HG02642 (cell line): ENCODE measurements around the gene C4B.
"Not testable (repeated sequence)": the region's sequence is repeated elsewhere in the genome, so short reads cannot be mapped to it uniquely, and the experiment has no call there.

Source experiments
- ATAC-seq: cut with Tn5 transposase; IDR thresholded peaks from one replicate; pipeline ENCODE4 v1.9.1; 2021; ENCODE audit warnings: mild to moderate bottlenecking; ENCODE audit not compliant: unreplicated experiment, poor library complexity

C4B gene

DNA sequence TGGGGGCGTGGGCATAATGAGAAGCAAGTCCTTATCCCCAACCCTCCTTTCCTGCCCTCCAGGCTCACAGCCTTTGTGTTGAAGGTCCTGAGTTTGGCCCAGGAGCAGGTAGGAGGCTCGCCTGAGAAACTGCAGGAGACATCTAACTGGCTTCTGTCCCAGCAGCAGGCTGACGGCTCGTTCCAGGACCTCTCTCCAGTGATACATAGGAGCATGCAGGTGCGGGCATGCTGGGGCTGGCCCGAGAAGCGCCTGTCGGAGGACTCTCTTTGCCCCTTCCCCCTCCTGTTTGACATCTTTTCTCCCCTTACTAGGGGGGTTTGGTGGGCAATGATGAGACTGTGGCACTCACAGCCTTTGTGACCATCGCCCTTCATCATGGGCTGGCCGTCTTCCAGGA, 14.0 kb downstream of the C4B start:
- ATAC-seq = not testable (repeated sequence)

DNA sequence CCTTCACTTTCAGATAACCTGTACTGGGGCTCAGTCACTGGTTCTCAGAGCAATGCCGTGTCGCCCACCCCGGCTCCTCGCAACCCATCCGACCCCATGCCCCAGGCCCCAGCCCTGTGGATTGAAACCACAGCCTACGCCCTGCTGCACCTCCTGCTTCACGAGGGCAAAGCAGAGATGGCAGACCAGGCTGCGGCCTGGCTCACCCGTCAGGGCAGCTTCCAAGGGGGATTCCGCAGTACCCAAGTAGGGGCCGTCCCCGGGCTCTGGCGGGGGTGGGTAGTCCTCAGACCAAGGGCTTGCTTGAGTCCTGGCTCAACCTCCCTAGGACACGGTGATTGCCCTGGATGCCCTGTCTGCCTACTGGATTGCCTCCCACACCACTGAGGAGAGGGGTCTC, 15.0 kb downstream of the C4B start:
- ATAC-seq = not testable (repeated sequence)

DNA sequence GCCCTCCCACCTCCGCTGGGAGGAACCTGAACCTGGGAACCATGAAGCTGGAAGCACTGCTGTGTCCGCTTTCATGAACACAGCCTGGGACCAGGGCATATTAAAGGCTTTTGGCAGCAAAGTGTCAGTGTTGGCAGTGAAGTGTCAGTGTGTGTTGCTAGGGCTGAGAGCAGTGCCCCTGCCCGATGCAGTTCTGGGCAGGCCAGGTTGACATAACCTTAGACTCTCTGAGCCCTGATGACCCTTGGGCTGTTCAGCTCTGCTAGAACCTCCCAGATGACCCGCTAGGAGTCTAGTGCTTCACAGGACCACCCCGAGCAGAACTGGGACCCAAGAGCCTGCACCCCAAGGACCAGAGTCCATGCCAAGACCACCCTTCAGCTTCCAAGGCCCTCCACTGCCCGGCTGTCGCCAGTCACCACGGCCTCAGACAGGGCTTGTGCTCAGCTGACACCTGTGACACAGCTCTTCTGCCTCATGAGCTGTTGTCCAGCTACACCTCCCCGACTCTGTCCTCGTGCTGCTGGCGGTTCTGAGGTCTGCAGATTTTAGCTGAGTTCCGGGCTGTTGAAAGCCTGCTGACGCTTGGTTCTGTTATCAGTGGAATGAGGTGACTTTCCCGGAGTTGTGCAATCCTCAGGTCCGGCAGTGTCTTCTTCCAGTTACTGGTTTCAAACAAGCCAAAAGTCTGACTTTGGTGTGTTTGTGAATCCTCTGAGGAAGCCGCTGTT, 20.9 kb downstream of the C4B start:
- ATAC-seq = not testable (repeated sequence)

DNA sequence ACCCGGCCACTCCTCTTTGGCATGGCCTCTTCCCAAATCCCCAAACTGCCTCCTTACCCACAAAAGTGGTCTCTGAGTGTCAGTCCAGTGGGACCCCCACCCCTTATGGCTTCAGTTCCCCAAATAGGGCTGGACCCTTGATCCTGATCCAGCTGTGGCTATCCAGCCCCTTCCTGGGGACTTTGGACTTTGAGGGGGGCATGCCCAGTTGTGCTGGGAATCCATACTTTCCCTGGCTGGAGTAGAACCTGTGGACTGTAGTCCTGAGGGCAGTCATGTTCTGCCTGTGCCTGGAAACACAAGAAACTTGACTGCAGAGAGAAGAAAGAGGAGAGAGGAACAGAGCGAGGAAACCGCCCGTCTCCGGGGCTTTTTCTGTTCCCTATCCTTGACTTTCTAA, 22.5 kb downstream of the C4B start:
- ATAC-seq = not testable (repeated sequence)

DNA sequence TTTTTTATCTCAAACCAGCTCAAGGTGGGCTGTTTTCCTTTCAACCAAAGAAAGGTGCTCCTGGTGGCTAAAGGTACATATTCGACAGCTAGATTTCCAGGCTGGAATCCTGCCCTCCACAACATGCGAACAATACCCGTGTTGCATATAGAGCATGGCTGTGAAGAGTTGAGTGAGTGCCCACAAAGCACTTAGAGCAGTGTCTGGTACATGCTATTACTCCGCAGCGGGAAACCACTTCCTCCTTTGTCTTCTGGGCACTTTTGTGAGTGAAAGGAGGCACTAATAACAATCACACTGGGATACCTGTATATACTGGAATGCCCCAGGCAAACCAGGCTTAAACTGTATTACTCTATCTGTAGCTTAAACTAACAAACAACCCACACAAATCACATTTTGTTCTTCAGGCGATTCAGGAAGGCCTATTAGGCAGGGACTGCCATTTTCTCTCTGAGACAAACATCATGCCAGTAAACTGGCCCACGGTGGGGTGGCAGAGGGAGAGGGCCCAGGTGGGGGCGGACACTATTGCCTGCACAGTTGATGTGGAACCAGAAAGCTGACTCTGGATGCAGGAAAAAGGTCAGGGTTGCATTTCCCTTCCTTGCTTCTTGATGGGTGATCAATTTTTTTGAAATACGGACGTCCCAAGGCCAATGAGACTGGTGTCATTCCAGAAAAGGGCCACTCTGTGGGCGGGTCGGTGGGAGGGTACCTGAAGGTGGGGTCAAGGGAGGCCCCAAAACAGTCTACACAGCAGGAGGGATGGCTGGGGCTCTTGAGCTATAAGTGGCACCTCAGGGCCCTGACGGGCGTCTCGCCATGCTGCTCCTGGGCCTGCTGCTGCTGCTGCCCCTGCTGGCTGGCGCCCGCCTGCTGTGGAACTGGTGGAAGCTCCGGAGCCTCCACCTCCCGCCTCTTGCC, 23.3 kb downstream of the C4B start, which contains the start of gene CYP21A2:
CYP21A2 (plus strand) TSS at position 818 of the 927 bp plus-strand sequence; CDS start at position 826, 8 bp downstream.
- ATAC-seq = not testable (repeated sequence)

DNA sequence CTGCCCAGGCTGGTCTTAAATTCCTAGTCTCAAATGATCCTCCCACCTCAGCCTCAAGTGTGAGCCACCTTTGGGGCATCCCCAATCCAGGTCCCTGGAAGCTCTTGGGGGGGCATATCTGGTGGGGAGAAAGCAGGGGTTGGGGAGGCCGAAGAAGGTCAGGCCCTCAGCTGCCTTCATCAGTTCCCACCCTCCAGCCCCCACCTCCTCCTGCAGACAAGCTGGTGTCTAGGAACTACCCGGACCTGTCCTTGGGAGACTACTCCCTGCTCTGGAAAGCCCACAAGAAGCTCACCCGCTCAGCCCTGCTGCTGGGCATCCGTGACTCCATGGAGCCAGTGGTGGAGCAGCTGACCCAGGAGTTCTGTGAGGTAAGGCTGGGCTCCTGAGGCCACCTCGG, 24.3 kb downstream of the C4B start:
- not testable (repeated sequence) for ATAC-seq

DNA sequence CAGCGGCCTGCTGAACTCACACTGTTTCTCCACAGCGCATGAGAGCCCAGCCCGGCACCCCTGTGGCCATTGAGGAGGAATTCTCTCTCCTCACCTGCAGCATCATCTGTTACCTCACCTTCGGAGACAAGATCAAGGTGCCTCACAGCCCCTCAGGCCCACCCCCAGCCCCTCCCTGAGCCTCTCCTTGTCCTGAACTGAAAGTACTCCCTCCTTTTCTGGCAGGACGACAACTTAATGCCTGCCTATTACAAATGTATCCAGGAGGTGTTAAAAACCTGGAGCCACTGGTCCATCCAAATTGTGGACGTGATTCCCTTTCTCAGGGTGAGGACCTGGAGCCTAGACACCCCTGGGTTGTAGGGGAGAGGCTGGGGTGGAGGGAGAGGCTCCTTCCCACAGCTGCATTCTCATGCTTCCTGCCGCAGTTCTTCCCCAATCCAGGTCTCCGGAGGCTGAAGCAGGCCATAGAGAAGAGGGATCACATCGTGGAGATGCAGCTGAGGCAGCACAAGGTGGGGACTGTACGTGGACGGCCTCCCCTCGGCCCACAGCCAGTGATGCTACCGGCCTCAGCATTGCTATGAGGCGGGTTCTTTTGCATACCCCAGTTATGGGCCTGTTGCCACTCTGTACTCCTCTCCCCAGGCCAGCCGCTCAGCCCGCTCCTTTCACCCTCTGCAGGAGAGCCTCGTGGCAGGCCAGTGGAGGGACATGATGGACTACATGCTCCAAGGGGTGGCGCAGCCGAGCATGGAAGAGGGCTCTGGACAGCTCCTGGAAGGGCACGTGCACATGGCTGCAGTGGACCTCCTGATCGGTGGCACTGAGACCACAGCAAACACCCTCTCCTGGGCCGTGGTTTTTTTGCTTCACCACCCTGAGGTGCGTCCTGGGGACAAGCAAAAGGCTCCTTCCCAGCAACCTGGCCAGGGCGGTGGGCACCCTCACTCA, 25.0 kb downstream of the C4B start:
- ATAC-seq = not testable (repeated sequence)

DNA sequence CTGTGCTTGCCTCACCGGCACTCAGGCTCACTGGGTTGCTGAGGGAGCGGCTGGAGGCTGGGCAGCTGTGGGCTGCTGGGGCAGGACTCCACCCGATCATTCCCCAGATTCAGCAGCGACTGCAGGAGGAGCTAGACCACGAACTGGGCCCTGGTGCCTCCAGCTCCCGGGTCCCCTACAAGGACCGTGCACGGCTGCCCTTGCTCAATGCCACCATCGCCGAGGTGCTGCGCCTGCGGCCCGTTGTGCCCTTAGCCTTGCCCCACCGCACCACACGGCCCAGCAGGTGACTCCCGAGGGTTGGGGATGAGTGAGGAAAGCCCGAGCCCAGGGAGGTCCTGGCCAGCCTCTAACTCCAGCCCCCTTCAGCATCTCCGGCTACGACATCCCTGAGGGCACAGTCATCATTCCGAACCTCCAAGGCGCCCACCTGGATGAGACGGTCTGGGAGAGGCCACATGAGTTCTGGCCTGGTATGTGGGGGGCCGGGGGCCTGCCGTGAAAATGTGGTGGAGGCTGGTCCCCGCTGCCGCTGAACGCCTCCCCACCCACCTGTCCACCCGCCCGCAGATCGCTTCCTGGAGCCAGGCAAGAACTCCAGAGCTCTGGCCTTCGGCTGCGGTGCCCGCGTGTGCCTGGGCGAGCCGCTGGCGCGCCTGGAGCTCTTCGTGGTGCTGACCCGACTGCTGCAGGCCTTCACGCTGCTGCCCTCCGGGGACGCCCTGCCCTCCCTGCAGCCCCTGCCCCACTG, 25.9 kb downstream of the C4B start:
- not testable (repeated sequence) for ATAC-seq

DNA sequence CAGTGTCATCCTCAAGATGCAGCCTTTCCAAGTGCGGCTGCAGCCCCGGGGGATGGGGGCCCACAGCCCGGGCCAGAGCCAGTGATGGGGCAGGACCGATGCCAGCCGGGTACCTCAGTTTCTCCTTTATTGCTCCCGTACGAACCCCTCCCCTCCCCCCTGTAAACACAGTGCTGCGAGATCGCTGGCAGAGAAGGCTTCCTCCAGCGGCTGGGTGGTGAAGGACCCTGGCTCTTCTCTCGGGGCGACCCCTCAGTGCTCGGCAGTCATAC, 26.4 kb downstream of the C4B start:
- not testable (repeated sequence) for ATAC-seq

DNA sequence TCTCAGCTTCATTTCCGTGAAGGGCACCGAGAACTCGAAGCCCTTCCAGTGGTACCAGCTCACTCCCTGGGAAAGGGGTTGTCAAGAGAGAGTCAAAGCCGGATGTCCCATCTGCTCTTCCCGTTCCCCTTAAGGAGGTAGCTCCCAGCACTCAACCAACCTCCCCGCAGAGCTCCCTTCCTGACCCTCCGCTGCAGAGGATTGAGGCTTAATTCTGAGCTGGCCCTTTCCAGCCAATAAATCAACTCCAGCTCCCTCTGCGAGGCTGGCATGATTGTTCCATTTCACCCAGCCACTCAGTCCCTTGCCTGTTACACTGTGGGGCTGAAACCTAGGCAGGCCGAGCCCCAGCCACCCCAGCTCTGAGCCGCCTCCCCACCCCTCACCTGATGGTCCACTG, 26.8 kb downstream of the C4B start:
- ATAC-seq = not testable (repeated sequence)

DNA sequence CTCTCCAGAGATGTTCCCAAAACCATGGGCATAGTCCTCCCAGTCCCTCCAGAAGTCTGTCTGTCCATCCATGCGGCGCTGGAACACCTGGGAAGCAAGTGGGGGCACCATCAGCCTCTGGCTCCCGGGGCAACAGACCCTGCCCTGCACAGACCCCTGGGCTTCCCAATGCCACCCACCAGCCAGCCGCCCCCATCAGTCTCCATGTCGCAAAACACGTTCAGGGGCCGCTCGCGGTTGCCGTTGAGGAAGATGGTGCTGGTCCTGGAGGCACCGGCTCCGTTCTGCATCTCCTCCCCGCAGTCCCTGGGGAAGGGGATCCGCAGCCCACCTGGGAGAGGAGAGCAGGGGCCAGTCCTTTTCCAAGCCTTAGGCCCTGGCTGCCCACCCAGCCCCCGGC, 27.7 kb downstream of the C4B start:
- ATAC-seq = not testable (repeated sequence)

DNA sequence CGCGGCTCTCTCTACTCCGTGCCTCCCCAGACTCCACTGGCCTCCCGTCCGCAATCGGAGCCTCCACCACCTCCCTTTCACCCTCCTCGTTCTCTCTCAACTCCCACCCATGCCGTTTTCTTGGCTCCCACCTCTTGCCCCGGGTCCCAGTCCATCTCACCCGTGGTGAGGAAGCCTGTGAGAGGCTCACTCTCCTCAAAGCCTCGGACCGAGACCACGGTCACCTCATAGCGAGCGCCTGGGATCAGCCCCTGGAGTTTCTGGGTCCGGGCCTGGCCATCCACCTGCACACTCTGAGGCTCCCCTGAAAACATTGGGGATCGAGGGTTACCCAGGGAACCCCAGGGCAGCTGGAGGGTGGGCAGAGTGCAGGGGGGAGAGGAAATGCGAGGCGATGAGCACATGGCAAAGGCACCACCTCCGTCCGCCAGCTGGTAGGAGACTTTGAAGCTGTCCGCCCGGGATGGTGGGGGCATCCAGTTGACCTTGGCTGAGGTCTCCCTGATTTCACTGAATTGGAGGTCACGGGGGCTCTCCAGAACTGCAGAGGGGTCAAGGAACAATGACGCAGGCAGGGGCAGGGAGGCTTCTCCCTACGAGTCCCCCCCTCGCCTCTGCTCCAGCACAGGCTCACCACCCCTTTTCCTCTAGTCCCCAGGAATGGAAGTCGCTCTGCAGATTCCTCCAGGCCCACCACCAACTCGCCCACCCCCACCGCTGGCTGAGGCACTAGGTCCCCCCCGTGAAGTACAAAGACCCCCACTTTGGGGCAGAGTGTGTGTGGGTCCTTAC, 29.2 kb downstream of the C4B start:
- not testable (repeated sequence) for ATAC-seq

DNA sequence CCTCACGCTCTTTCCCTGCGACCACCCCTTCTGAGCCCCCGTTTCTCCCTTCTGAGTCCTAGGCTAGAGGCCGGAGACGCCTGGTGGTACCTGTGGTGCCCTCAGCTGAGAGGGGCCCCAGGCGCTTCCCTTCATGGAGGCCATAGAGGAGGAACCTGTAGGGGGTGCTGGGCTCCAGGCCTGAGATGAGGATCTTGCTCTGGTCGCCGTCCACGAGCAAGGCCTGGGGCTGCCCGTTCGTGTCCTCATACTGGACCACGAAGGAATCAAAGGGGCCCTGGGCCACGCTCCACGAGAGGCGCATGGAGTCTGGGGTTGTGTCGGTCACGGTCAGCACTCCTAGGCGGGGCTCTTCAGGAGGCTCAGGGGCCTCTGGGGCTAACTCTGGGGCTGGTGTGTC, 30.3 kb downstream of the C4B start:
- ATAC-seq = not testable (repeated sequence)

DNA sequence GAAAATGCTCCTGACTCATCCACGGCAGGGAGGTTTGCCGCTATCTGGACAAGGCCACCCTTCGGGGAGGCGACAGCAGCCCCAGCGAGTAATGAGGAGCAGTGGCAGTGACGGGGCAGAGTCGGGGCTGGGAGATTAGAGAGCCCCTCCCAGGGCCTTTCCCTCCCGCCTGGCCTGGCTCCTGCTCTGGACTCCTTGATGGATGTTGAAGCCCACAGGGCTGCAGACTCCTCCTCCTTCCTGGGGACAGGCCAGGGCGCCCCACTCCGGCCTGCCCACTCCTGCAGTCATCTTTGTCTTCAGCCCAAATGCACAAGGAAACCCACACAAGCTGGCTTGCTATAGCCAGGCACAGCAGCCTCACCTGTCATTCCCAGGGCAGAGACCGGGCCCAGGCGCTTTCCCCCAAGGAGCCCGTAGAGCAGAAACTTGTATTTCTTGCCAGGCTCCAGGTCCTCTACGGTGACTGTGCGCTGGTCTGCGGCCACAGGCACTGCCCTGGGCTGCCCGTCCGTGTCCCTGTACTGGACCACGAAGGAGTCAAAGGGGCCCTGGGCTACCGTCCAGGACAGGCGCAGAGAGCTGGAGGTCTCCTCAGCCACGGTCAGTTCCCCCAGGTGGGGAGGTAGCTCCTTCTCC, 31.3 kb downstream of the C4B start:
- no peak for ATAC-seq

DNA sequence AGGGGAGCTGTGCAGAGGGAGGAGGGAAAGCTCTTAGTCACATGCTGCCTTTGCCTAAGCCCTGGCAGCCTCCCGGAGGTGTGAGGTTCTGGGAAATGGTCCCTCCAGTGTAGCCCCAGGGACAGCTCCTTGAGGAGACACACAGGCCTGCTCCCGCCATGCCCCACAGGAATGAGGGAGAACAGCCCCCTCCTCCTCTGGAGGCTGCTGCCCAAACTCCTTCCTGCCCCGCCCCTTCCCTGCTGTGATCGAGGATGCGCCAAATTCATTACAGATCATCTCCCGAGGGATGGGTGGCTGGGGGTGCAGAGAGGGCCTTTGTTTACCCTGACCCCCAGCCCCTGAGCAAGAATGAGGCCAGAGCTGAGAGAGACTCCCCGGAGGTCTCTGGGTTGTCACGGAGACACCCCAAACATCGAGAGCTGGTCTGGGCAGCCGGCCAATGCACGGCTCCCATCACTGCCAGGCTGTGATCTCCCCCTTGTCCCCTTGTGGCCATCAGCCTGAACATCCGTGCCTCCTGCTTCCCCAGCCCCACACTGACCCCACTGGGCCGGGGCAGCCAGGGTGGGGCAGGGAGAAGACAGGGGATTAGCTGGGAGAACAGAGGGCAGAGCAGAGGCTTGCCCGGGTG, 32.0 kb downstream of the C4B start:
- no peak for ATAC-seq

DNA sequence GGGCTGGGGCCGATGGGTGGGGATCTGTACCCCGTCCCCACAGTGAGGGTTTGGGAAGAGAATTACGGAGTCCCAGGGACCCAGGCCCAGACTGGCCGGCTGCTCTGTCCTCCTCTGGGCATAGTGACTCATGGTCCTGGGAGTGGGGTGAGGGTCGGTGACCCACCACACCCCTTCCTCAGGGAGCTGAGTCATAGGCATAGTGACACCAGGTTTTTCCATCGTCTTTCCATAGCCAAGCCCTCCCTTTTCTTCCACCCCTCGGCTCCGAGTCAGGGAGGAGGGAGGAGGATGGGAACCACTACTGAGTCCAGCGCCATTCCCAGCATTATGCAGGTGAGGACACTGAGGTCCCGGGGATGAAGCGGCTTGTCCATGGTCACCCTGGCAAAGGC, 32.5 kb downstream of the C4B start:
- no peak for ATAC-seq

DNA sequence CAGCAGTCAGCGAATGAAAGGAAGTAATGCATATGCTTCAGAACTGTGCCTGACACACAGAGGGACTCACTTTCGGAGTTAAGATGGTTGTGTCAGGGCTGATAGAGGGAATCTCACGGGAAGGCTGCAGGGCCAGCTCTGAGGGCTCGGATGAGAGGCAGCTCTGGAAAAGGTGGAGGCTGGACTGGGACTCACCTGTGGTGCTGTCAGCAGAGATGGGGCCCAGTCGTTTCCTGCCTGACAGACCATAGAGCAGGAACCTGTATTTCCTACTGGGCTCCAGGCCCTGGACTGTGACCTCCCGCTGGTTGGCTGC, 32.9 kb downstream of the C4B start:
- no peak for ATAC-seq
